SW 1271 (cell line): ENCODE results near the gene TRNT1.

Experiments used
- DNase-seq, 2 experiments: peaks; one replicate each; lab custom pipeline; 2025; lab: John Stamatoyannopoulos, UW

The TRNT1 gene

GRCh38 chr3:3178498-3179328 is 52.0 kb downstream of the TRNT1 start:
- no peak for DNase-seq

- peak; percentile 52 to 79 for DNase-seq
These were observed 52.8 kb downstream of the TRNT1 start, which contains the start of gene CRBN for GRCh38 chr3:3179407-3180094. Gene CRBN, minus strand, starts transcription at chr3:3179691. Its CDS starts 4 bp downstream, at chr3:3179687.

- no peak for DNase-seq
These were observed 53.7 kb downstream of the TRNT1 start for GRCh38 chr3:3180456-3180855.

GRCh38 chr3:3184876-3185275 is 58.1 kb downstream of the TRNT1 start:
- DNase-seq: no peak

- DNase-seq: no peak
These were observed 62.5 kb downstream of the TRNT1 start for GRCh38 chr3:3189102-3189727.

GRCh38 chr3:3189961-3190360 is 63.2 kb downstream of the TRNT1 start:
- no peak for DNase-seq

- no peak for DNase-seq
These were observed 65.0 kb downstream of the TRNT1 start for GRCh38 chr3:3191675-3192285.

GRCh38 chr3:3192286-3192675 is 65.5 kb downstream of the TRNT1 start:
- no peak for DNase-seq

- no peak for DNase-seq
These were observed 68.1 kb downstream of the TRNT1 start for GRCh38 chr3:3194861-3195260.

GRCh38 chr3:3196148-3196861 is 69.6 kb downstream of the TRNT1 start:
- peak in 1 of 2 experiments; percentile 32 for DNase-seq
